WI38 (cell line): ENCODE measurements around the gene KCTD1.

Source experiments
- H3K4me3 ChIP-seq: 2 replicates; pipeline ENCODE4 v1.5.1; 2011; ENCODE audit warnings: low read depth, mild to moderate bottlenecking, control low read depth, low read length
- TF ChIP-seq, protein P1 (sequence below): IDR thresholded peaks from 2 replicates; pipeline ENCODE4 v1.5.1; 2012; ENCODE audit warnings: low read depth, mild to moderate bottlenecking, control low read depth, low read length

The KCTD1 gene

DNA sequence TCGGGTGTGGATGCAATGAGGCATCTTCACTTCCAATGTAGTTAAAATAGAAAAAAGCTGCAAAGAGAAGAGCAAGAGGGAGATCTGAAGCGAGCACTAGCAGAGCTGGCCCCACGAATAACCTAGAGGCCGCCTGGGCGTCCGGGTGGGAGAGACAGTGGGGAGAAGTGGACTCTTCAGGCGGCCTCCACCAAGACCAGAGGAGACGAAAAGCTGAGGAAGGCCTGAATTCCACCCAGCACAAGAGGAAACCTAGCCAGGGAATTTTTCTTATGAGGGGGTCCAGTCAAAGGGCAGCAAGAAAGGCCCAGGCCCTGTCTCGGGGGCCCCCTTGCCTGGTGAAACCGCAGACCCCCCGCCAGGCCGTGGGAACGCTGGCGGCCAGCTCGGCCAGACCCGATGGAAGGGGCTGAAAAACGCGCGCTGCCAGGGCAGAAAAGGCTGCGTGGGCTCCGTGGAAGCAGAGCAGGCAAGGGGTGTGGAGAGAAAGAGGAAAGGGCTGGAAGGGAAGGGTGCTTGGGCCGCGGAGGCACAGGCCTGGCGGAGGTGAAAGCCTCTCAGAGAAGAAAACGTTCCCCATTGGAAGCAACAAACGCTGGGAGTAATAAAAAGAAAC lies 69.2 kb downstream of the KCTD1 start:
- H3K4me3 ChIP-seq, result no peak overlapping the region
- TF ChIP-seq, protein P1, sequence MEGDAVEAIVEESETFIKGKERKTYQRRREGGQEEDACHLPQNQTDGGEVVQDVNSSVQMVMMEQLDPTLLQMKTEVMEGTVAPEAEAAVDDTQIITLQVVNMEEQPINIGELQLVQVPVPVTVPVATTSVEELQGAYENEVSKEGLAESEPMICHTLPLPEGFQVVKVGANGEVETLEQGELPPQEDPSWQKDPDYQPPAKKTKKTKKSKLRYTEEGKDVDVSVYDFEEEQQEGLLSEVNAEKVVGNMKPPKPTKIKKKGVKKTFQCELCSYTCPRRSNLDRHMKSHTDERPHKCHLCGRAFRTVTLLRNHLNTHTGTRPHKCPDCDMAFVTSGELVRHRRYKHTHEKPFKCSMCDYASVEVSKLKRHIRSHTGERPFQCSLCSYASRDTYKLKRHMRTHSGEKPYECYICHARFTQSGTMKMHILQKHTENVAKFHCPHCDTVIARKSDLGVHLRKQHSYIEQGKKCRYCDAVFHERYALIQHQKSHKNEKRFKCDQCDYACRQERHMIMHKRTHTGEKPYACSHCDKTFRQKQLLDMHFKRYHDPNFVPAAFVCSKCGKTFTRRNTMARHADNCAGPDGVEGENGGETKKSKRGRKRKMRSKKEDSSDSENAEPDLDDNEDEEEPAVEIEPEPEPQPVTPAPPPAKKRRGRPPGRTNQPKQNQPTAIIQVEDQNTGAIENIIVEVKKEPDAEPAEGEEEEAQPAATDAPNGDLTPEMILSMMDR, result no peak

DNA sequence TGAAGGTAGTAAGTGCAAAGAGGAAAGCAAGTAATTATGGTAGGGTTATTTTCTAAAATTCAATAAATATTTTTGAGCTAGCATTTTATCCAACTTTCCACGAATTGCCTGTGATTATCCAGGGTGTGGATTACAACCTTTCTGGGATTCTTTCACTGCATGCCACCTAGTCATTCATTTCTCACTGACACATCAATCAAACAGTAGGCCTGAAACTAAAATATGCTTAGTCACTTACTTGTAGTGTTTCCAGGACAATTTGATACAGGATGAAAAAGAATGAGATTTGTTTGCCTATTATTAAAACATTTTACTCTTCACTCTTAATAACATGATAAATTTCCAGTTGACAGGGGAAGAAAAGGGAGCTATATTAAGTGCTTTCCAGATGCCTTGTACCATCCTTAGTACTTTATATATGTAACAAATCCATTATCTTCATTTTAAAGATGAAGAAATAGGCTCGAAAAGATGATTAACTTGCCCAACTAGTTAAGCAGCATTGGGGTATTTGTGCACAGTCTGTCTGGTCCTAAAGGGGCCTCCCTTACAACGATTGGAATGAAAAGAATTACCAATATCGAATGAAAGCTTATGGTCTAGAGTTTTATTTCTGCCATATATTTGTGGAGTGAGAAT lies 70.4 kb downstream of the KCTD1 start:
- no peak overlapping the region for H3K4me3 ChIP-seq
- TF ChIP-seq, protein P1, result no peak

DNA sequence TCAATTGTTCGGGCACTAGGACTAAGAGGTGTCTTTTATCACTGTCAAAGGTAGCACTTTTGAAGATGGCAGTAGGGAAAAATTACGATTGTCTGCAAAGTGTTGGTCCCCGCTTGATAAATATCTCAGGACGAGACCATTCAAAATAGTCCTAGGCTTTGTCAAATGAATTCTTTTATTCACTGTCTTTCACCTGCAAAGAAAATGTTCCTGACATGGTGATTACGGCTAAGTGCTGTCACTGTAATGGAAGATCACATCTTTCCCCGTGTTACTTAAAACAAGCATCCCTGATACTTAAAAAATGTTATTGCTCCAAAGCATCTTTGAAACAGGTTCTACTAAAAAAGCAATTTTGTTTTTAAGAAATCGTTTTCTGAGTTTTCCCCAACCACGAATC lies 71.7 kb downstream of the KCTD1 start:
- TF ChIP-seq, protein P1, result no peak
- H3K4me3 ChIP-seq, result no peak overlapping the region

DNA sequence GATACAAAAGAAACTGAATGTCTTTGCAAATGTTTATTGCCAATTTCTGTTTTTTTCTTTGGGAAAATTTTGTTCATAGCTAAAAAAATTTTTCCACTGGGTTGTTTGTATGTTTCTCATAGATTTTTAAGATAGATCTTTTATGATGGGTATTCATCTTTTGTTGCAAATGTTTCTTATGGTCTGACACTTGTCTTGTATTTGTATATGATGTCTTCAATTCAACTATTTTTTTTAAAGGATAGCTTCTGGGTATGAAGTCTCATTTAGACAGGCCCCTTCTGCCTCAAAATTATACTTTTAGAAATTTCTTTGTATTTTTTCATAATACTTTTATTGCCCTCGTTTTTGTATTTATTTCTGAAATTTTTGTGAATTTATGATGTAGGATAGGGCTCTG lies 73.8 kb downstream of the KCTD1 start:
- H3K4me3 ChIP-seq, result no peak overlapping the region
- TF ChIP-seq, protein P1, result no peak

DNA sequence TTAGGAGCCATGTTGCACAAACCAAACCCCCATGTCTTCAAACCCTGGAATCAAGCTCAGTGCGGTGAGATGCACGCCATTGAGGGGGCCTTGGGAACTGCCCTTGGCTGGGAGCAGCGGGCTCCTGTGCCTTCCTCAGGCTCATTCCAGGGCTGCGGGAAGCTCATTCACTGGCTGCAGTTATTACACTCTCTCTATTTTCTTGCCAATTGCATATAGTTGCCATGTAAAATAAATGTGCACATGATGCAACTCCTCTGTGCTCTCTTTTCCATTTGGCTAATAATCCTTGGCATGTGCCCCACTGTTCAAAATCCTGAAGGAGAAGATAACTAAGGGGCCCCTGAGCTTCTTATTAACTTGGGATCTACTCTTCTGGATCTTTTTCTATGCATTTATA lies 74.7 kb downstream of the KCTD1 start:
- TF ChIP-seq, protein P1, result no peak

DNA sequence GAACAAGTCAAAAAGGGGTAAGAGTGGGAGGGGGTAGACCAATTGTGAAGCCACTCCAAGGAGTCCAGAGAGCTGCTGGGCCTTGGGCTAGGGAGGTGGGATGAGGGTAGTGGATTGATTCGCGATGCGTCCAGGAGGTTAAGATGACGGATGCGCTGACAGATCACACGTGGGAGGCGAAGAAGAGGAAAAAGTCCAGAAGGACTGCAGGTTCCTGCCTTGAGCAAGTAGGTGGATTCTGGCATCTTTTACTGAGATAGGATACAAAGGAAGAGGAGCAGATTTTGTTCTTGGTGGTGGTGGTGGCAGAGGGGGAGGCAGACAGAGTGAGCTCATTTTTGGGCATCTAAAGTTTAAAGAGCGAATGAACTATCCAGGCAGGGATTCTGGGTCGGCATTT lies 76.5 kb downstream of the KCTD1 start:
- TF ChIP-seq, protein P1, result no peak
- H3K4me3 ChIP-seq, result no peak overlapping the region

More for the DNA sequence above, 74.7 kb downstream of the KCTD1 start:
- no peak overlapping the region for H3K4me3 ChIP-seq

DNA sequence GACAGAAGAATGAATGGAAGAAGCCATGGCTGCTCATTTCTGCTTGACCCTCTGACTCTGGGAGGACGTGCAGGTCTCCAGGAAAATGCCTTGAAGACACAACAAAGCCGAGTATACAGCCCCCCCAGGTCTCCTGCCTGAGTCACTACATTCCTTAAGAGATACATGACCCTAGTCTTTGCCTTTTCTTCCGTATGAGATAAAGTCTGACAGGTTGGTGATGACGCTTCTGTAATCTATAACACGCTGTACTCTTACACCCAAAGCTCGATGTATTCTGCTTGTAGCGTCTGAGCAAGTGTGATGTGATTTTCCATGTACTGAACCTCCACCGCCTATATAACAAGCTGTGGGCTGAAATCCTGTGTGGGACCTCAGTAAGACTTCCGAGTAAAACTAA lies 77.3 kb downstream of the KCTD1 start:
- TF ChIP-seq, protein P1, result no peak
- no peak overlapping the region for H3K4me3 ChIP-seq
